Adipose tissue (tissue), 3 donors: ENCODE data around the gene PSMB1. TPM values are rescaled to one million over a fixed set of nuclear protein-coding genes. Genes with fewer than 3 reads are reported as not detected.

Experiments
- polyA plus RNA-seq, 3 donors: library from polyadenylated mRNA; stranded (reverse); fragments of 200-250 nt; gene quantifications; one replicate each; pipeline ENCODE4 v1.2.3, GENCODE V29; 2013
- donor health status: healthy with polysubstance abuse.
- donor health status: Bipolar disorder and iron deficiency.
- donor health status: healthy.

The PSMB1 gene
- polyA plus RNA-seq, 3 donors = 135 to 274 (median 239) TPM

Other genes with a start within 250 kb of the PSMB1 start
- gene FAM120B, start 246.5 kb downstream of the PSMB1 start, polyA plus RNA-seq = 10 to 100 TPM in 2 of 3 donors, 1 to 10 TPM in 1; 6.6 to 11.1 (median 10.1) TPM
- 10 to 100 TPM in 1 of 3 donors, 1 to 10 TPM in 2; 5.2 to 14.2 (median 9.4) TPM for gene TBP, start 1.1 kb upstream of the PSMB1 start, polyA plus RNA-seq
- 10 to 100 TPM; 45.5 to 50.8 (median 45.5) TPM for gene PDCD2, start 31.3 kb upstream of the PSMB1 start, polyA plus RNA-seq